Islet of Langerhans (tissue), 1 donor: ENCODE data around the gene DAGLB.
"Not testable (repeated sequence)": the region's sequence is repeated elsewhere in the genome, so short reads cannot be mapped to it uniquely, and the experiment has no call there.

Source experiments
- FAIRE-seq: peaks from one replicate; lab custom pipeline; 2011; peaks lifted over from hg19 to GRCh38; lab: Jason Lieb, UNC

The DAGLB gene

DNA sequence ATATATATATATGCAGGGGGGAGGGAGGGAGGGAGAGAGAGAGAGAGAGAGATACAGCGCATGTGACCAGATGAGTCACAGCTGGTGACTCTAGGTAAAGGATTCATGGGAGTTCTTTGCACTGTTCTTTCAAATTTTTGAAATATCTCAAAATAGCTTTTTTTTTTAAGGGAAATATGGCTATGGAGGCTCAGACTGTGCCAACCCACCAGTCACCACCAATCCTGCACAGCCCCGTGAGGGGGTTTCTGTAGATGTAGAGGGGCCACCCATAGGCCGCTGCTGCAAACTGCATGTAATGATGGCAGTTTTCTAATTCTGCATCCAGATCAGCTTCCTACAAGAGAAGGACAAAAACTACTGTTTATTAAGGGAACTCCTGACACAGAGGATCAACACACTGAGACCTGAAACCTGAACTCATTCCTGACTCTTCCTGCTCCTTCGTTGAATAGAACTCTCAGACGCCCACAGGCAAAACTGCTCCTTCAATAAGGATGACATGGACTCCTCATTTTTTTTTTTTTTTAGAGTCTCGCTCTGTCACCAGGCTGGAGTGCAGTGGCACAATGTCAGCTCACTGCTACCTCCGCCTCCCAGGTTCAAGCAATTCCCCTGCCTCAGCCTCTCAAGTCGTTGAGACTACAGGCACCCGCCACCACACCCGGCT lies 17.3 kb downstream of the DAGLB start:
- FAIRE-seq, result no peak

DNA sequence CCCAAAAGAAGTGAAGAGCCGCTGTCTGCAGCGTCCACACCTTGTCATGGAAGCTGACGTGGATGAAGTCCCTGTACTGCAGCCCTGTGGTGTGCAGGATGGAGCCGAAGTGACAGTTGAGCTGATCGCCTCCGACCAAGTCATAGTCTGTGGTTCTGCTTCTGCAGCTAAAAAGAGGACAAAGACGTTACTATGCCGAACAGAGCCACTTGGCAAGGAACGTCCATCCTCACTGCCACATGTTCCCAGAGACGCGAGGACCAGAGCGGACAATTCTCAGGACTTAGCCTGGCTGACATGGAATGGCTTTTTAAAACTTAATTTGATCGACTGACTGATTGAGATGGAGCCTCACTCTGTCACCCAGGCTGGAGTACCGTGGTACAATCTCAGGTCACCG lies 21.8 kb downstream of the DAGLB start:
- no peak for FAIRE-seq

DNA sequence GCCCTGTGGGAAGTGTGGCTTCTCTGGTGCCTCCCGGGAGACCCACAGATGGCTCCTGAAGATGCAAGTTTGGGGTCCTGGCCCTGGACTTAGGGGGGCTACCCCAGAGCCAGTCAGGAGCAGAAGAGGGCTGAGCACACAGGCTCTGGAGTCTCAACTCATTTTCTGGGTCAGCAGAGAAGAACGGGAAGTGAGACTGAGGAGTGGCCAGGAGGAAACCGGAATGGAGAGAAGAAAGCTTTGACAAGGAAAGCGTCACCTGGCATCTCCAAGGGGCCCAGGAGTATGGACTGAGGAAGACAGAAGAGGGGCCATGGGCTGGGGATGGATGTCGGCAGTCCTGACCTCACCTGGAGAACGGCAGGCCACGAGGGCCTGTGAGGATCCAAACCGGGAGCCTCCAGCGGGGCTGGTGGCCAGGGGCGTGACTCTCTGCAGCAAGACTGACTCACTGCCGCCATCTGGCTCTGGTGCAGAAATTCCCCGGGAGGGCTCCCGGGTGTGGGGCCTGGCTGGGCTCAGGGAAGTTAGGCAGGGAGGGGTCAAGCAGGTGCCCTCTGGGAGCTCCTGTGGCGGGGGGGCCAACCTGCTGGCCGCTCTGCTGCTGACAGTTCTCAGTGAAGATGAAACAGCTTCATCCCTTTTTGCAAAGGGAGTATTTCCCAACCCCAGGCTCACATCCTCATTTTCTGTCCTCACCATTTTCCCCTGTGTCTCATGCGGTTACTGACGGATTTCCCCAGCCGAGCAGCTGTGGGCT lies 23.6 kb downstream of the DAGLB start:
- no peak for FAIRE-seq

DNA sequence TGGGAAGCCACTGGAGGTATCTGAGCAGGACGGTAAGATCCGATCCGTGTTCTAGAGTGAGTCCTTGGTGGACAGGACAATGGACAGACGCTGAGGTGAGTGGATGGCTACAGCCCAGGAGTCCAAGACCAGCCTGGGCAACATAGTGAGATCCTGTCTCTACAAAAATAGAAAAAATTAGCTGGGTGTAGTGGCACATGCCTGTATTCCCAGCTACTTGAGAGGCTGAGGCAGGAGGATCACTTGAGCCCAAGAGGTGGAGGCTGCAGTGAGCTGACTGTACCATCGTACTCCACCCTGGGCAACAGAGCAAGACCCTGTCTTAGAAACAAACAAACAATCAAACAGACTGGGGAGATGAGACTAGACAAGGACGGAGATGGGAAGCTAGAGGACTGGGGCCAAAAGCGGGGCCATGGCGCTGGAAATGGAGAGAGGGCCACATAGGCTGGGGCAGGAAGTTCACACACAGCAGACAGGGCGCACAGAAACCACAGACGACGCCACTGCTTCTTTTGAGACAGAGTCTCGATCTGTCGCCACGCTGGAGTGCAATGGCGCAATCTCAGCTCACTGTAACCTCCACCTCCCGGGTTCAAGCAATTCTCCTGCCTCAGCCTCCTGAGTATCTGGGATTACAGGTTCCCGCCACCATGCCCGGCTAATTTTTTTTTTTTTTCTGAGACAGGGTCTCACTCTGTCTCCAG lies 24.7 kb downstream of the DAGLB start:
- FAIRE-seq, result no peak

DNA sequence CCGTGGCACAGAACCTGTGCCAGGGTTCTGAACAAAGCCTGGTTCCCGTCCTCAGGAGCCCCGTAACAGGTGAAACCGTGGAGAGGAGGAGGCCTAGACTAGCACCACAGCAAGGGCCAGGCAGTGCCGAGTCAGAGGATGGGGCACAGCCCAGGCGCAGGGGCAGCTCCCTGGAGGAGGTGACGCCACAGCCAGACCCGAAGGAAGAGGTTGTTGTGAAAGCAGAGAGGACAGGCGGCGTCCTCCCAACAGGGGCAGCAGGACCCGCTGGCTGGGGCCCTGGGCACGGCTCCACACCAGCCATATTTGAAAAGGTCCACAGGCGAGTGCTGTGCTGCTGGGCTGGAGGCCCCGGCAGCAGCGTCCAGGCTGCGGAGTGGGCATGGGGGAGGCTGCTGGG lies 25.7 kb downstream of the DAGLB start:
- no peak for FAIRE-seq

DNA sequence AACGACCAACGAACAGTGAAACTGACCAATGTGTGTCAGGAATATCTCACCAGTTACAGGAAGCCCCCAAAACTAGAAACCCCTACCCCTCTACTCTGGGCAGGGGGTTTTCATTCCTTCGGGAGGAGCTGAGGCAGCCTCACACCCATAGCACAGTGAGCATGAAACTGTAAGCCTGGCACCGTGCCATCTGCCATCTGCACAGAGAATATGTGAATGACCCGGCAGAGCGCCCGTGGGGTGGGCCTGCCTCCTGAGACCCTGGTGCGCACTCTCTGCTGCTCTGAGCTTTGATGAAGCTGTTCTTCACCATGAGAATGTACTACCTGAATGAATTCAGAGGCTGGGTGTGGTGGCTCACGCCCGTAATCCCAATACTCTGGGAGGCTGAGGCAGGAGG lies 27.1 kb downstream of the DAGLB start:
- FAIRE-seq, result no peak

DNA sequence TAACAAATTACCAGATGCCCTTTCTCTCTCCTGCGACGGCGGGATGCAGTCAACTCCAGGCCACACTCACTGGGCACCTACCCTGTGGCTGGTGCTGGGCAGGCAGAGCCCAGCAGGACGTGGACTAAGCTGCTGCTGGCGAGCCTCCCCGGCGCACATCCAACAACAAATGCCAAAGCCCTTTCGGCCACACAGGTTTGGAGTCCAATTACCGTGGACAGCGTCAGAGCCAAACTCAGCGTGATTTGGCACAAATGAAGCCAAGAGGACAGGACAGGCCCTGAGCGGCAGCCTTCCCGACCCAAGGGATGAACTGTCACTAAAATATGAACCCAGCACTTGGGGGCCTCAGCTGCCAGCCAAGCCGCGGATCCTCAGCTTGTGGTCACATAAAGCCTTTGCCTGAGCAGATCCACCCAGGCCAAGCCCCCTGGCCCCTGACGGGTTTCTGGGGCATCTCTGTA lies 28.4 kb downstream of the DAGLB start:
- no peak for FAIRE-seq

DNA sequence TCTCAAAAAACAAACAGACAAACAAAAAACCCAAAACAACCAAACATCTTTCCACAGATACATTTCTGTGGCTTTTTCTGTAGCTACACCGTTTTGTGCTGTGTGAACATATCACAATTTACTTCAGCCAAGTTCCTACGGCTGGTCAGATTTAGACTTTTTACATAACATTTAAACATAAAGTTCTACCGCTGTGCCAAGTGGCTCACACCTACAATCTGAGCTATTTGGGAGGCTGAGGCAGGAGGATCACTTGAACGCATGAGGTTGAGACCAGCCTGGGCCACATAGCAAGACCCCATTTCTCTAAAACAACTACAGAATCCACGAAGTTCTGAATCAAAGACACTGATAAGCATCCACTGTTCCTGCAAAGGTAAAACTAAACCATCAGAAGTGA lies 30.3 kb downstream of the DAGLB start:
- no peak for FAIRE-seq

DNA sequence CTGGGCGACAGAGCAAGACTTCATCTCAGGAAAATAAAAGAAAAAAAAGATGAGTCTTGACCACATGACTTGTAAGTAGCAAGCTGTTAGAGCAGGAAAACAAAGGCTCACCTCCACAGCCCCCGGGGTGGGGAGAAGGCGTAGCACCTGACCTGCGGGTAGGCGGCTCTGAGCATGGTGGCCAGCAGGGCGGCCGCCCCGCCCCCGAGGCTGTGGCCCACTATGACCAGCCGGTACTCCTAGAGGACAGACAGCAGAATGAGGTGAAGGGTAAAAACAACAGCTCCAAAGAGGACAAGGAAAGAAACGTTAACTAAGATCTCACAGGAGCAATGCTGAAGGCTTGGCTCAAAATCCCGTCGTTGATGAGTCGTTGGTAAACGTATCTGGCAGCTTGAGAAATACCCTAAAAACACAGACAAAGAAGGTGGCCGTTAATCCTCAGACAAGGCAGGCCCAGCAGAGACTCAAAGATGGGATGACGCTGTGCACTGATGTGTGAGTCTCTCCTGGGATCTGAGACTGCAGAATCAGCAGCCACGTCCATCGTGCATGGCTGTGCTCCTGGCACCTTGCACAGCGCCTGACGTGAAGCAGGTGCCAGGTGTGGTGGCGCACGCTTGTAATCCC lies 31.1 kb downstream of the DAGLB start:
- no peak for FAIRE-seq

DNA sequence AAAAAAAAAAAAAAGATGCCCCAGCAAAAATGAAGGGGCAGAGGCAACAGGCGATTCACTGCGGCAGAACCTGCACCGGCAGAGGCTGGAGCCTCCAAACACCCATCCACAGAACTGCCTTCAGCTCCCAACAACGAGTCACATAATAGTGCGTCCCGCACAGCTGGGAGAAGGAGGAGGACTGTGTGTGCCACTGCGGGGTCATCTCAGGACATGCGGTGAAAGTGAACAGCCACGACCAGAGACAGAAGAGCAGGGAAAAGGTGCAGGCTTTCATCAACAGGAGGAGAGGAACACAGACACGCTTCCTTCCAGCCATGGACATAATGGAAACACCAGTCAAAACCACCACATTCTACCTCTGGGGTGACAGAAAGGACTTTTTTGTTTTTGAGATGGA lies 34.1 kb downstream of the DAGLB start:
- FAIRE-seq, result no peak

DNA sequence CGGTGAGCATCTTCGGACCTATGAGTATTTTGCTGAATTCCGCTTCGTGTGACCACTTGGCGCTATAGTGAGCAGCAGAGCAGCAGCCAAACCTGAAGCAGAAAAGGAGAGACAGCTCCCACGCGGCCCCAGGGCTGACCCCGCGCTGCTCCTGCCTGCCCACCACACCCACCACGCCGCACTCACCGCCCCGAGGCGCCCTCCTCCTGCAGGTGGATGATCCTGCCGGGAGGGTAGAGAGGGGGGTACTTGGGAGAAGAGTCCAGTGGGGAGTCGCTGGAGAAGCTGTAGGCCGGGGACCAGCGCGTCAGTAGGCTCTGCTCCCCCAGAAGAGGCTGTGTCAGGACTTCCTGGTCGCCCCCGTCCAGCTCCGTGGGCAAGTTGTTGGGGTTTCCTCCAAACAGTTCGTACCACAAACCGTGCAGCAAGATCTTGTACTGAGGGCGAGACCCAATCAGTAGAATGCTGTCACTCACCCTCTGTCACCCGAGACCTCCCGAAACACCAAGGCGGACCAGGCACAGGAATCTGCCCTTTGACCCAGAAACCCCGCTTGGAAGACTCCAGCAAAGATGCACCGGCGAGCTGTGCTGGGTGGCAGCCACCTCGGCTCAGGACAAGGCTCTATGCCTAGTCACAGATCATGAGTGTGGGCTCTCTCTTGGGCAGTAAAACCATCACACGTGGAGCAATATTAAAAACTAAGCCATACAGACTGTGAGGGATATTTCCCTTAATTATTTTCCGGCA lies 37.6 kb downstream of the DAGLB start:
- no peak for FAIRE-seq

DNA sequence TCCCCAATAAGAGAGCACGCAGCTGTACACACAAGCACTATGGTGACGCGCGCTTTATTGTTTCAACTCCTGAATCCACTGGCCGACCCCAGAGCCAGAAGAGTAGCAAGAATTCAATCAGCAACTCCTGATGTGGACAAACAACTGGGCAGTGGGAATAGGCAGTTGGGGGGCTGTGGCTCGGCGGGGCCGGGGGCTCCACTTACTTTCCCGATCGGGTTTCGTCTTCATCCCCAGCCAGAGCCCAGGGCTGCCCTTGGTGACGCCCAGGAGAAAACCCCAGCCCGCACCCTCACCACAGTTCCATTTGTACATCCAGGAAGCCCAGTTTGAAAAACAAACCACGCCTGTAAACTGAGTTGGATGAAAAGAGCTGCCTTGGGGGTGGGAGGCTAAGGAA lies 38.7 kb downstream of the DAGLB start:
- FAIRE-seq, result no peak

DNA sequence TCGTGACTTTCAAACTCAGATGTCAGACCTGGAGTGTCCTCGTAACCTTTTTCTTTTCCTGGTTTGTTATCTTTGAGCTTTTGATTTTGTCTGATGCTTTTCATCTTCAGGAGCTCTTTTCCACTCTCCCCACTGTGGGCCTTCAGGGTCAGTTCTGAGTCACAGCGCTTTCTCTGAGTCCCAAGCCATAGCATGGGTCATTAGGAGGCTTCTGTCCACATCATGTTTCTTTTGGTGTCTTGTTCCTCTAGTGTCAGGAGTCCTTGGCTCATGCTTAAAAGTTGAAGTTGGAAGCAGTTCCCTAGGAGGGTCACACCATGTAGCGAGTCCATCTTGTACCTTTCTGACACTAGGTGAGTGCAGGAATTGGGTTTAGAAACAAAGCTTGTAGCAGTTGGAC lies 40.3 kb downstream of the DAGLB start:
- FAIRE-seq, result no peak

DNA sequence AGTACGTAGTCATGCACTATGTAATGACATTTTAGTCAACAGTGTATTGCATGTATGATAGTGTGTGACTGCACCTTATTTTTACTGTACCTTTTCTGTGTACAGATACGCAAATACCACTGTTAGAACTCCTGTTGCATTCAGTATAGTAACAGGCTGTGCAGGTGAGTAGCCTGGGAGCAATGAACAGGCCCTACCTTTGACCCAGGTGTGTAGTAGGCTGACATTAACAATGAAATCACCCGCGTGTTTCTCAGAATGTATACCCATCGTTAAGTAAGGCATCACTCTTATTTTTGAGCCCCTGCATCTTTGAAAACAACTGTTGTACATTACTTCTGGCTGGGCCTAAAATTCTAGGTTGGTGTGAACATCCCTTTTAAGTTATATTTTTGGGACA lies 41.6 kb downstream of the DAGLB start:
- no peak for FAIRE-seq

DNA sequence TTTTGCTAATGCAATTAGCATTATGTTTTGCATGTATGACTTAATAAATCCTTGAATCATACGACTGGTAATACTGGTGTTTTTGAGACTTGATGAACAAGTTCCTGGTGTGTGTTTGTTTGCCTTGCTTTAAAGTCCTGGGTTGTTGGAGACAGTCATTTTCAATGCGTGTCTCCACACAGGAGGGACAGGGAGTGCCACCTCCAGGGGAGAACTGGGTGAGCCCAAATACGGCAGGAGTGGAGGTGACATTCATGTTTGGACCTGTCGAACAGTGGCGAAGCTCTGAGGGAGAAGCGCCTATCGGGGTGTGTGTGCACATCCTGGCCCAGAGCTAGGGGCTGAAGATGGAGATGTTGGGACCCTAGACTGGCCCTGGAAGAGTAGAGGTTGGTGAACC lies 43.8 kb downstream of the DAGLB start:
- no peak for FAIRE-seq

DNA sequence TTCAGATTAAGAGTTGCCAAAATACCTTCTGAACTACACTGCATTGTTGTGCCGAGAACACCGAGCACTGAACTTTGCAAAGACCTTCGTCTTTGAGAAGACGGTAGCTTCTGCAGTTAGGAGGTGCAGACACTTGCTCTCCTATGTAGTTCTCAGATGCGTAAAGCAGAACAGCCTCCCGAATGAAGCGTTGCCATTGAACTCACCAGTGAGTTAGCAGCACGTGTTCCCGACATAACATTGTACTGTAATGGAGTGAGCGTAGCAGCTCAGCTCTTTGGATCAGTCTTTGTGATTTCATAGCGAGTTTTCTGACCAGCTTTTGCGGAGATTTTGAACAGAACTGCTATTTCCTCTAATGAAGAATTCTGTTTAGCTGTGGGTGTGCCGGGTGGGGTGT lies 45.0 kb downstream of the DAGLB start:
- FAIRE-seq, result no peak

DNA sequence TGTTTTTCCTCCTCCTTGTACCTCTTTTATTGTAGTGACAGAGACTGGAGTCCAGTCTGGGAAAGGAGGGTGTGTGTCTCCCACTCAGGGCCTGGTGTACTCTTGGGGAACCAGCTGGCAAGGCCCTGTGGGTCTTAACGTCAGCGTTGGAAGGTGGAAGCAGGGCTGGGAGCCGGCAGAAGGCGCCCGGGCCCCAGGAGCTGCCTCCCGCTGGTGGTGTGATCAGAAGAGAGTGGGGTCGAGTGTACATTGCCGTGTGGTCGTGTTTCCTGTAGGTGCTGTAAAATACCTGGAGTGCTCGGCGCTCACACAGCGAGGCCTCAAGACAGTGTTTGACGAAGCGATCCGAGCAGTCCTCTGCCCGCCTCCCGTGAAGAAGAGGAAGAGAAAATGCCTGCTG lies 45.7 kb downstream of the DAGLB start:
- no peak for FAIRE-seq

DNA sequence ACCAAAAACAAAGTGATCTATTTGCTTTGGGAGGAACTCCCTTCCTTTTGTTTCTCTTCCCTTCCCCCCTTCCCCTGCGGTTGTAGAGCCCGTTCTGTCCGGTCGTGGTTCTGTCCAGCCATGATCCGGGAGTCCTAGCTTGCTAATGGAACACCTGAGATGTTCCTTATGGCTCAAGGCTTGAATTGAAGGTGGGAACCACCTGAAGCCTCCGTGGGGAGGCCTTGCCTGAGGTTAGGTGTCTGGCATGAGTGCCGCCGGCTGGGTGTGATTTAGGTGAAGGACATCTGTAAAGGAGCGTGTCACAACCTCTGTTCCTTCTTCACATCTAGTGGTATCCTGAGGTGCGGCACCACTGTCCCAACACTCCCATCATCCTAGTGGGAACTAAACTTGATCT lies 46.2 kb downstream of the DAGLB start:
- no peak for FAIRE-seq

DNA sequence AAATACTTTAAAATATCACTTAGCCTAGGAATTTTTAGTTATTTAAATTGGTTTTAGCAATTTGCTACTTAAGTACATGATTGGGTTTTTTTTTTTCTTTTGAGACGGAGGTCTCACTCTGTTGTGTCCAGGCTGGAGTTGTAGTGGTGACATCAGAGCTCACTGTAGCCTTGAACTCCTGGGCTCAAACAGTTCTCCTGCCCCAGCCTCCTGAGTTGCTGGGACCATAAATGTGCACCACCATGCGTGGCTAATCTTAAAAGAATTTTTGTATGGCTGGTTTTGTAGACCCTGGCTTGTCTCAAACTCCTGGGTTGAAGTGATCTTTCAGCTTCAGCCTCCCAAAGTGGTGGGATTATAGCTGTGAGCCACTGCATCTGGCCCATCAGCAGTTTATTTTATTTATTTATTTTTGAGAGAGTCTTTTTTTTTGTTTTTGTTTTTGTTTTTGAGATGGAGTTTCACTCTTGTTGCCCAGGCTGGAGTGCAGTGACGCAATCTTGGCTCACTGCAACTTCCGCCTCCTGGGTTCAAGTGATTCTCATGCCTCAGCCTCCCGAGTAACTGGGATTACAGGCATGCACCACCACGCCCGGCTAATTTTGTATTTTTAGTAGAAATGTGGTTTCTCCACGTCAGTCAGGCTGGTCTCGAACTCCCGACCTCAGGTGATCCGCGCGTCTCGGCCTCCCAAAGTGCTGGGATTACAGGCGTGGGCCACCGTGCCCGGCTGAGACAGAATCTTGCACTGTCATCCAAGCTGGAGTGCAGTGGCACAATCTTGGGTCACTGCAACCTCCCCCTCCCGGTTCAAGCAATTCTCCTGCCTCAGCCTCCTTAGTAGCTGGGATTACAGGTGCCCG lies 47.3 kb downstream of the DAGLB start:
- FAIRE-seq, result not testable (repeated sequence)

DNA sequence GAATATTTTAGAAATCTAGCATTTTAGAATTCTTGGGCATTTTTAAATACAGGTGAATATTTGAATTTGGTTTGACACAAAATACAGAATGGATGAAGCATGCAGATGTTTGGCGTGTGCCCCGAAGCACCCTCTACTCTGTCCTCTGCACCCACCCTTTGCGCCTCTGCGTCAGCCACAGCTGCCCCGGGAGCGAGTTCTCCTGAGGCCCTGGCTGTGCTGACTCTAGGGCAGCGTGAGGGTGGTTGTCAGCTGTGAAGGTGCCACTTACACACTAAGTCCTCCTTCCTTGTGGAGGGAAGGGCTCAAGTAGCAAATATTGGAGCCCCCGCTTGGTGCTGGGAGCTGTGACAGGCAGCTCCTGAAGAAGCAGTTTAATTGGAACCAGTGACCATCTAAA lies 48.4 kb downstream of the DAGLB start:
- no peak for FAIRE-seq

DNA sequence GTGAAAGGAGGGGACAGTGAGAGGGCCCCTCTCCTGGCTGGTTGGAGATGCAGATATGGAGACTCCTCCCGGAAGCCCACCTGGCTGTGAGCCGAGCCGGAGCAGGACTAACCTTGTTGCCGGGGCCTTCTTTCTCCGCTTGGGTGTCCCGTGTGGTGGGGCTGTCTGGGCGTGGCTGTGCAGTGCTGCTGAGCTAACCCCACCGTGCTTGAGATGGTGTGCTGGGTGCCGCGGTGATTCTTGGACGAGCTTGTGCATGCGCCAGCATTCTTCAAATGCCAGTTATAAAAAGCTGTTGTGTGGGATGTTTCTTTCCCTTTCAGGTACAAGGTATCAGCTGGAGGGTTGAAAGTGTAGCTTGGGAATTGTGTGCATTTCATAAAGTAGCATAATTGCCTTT lies 48.8 kb downstream of the DAGLB start:
- no peak for FAIRE-seq
